LNCaP clone FGC (cell line): ENCODE measurements around the gene MOCS1.

Experiments used
- DNase-seq: peaks from one replicate; pipeline ENCODE4 v3.0.0-alpha.2; 2011; ENCODE audit warnings: low read depth
- H3K4me3 ChIP-seq: 2 replicates; pipeline ENCODE4 v1.5.1; 2011; ENCODE audit warnings: mild to moderate bottlenecking, low read depth, low read length, control low read depth
- TF ChIP-seq, protein P1 (sequence below): IDR thresholded peaks from 2 replicates; pipeline ENCODE4 v1.5.1; 2012; ENCODE audit warnings: mild to moderate bottlenecking; ENCODE audit not compliant: control insufficient read depth, insufficient read depth; ENCODE audit errors: extremely low read depth

Gene MOCS1

DNA sequence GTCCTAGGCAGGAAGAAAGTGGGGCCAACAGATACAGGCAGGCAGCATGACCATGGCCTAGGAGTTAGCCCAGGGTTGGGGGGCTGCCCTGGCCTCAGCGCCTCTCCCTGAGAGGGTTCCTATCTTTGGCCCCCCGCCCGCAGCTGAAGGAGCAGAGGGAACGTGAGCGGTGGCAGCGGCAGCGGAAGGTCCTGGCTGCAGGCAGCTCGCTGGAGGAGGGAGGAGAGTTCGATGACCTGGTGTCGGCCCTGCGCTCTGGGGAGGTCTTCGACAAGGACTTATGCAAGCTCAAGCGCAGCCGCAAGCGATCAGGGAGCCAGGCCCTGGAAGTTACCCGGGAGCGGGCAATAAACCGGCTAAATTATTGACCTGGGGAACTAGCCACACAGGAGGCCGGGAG, 32.6 kb downstream of the MOCS1 start:
- no peak for DNase-seq
- no peak overlapping the region for H3K4me3 ChIP-seq
- TF ChIP-seq, protein P1, sequence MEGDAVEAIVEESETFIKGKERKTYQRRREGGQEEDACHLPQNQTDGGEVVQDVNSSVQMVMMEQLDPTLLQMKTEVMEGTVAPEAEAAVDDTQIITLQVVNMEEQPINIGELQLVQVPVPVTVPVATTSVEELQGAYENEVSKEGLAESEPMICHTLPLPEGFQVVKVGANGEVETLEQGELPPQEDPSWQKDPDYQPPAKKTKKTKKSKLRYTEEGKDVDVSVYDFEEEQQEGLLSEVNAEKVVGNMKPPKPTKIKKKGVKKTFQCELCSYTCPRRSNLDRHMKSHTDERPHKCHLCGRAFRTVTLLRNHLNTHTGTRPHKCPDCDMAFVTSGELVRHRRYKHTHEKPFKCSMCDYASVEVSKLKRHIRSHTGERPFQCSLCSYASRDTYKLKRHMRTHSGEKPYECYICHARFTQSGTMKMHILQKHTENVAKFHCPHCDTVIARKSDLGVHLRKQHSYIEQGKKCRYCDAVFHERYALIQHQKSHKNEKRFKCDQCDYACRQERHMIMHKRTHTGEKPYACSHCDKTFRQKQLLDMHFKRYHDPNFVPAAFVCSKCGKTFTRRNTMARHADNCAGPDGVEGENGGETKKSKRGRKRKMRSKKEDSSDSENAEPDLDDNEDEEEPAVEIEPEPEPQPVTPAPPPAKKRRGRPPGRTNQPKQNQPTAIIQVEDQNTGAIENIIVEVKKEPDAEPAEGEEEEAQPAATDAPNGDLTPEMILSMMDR = no peak

DNA sequence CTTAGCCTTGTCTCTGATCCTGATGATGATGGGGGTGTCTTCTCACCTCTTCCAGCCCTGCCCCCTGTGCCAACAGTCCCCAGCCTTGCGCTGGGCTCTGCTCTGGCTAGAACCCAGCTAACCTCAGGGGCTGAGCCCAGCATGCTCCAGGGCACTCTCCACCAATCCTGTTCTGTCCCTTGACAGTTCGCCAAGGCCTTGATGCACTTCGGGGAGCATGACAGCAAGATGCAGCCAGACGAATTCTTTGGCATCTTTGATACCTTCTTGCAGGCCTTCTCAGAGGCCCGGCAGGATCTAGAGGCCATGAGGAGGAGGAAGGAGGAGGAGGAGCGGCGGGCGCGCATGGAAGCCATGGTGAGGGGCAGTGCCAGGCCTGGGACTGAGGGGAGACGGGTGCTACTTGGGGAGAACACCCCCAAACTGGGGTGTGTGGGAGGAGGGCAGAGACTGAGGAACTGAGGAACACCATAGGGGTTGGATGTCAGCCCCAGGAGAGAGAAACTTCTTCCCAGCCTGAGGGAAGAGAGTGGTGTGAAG, 33.1 kb downstream of the MOCS1 start:
- DNase-seq = no peak
- no peak overlapping the region for H3K4me3 ChIP-seq
- TF ChIP-seq, protein P1 = no peak

DNA sequence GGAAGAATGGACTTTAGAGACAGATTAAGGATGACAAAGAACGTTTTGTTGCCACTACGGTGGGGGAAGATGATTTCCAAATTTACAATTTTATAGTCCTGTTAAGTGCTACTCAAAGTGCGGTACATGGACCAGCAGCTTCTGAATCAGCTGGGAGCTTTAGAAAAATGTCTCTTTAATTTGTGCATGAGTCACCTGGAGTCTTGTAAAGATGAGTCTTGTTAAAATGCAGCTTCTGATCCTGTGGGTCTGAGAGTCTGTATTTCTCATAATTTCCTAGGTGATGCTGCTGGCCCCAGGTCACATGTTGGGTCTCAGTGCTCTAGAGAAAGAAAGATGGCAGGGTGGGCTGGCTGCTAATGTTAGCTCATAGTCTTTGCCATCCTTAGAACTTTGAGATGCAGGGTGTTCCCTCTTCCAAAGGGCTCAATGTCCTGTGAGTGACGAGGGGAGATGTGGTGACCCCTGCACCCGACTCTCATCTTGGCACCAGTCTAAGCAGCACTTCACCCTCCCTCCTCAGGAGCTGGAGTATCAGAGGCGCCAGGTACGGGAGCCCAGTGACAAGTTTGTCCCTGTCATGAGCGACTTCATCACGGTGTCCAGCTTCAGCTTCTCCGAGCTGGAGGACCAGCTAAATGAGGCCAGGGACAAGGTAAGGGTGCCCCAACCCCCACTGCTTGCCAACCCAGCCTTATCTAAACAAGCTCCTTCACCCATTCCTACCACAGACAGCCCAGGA, 34.5 kb downstream of the MOCS1 start:
- no peak for DNase-seq
- H3K4me3 ChIP-seq = no peak overlapping the region
- TF ChIP-seq, protein P1 = no peak

DNA sequence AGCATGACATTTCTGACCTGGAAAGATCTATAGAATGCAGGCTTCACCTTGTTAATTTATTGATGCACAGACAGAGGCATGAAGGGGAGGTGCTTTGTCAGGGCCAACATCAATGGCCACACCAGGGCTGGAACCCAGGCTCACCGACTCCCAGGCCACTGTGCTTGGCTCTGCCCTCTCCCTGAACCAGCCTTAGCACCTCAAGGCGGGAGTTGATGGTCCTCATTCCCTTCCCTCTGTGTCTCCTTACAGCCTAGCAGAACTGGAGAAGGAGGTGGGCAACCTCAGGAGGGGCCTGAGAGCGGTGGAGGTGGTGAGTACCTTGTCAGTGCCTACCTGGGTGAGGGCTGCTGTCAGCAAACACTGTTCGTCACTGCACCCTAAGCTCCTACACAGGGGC, 35.6 kb downstream of the MOCS1 start:
- no peak overlapping the region for H3K4me3 ChIP-seq
- TF ChIP-seq, protein P1 = no peak
- no peak for DNase-seq

DNA sequence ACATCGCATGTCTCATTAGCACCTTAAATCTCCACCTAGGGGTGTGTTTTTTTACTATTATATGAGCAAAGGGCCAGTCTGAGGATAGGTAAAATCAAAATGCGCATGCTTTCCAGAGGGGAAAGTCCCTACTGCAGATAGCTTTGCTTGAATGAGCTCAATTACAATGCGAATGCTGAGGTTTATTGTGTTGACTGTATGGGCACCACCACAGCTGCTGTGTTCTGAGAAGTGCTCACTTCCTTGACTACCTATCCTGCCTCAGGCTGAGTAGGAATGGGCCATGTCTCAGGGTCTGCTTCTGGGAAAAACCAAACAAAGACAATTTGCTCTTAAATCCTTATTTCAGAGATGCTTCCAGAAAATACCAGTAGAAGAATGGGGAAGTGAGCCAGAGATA, 36.6 kb downstream of the MOCS1 start:
- no peak for DNase-seq
- H3K4me3 ChIP-seq = no peak overlapping the region
- TF ChIP-seq, protein P1 = no peak

DNA sequence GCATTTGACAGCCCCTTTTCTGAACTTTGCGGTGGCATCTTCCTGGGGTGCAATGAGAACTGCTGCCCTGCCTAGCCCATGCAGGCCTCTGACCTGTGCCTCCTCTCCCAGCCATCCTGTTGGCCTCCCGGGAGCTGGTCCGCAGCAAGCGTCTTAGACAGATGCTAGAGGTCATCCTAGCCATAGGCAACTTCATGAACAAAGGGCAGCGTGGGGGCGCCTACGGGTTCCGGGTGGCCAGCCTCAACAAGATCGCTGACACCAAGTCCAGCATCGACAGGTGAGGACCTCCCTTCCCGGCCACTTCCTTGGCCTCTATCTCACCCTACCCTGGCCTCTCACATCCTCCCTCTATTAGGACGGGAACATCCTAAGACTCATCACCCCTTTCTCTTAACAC, 37.6 kb downstream of the MOCS1 start:
- TF ChIP-seq, protein P1 = no peak
- H3K4me3 ChIP-seq = no peak overlapping the region
- no peak for DNase-seq

DNA sequence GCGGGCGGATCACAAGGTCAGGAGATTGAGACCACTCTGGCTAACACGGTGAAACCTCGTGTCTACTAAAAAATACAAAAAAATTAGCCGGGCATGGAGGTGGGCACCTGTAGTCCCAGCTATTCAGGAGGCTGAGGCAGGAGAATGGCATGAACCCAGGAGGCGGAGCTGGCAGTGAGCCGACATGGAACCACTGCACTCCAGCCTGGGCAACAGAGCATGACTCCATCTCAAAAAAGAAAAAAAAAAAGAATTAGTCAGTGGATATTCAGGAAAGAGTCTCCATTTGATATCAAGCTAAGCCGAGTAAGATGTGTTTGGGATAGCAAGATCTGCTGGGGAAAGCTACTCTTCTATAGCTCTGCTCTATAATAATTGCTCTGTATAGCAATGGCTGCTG, 41.0 kb downstream of the MOCS1 start:
- DNase-seq = no peak
- TF ChIP-seq, protein P1 = no peak
- no peak overlapping the region for H3K4me3 ChIP-seq
